HL-60 (cell line): ENCODE measurements around the gene GRK5.

Experiments
- SPI1 ChIP-seq: IDR thresholded peaks from 2 replicates; pipeline ENCODE4 v1.6.1; 2012; ENCODE audit warnings: low read depth, mild to moderate bottlenecking, borderline replicate concordance
- TF ChIP-seq, protein P1 (sequence below): IDR thresholded peaks from one replicate; pipeline ENCODE4 v1.5.1; 2011; ENCODE audit warnings: low read length, control low read depth, inconsistent platforms; ENCODE audit not compliant: insufficient read depth
- TF ChIP-seq, protein P2 (sequence below): IDR thresholded peaks from 2 replicates; pipeline ENCODE4 v1.6.1; 2012; ENCODE audit warnings: low read depth; ENCODE audit not compliant: insufficient replicate concordance

DNA sequence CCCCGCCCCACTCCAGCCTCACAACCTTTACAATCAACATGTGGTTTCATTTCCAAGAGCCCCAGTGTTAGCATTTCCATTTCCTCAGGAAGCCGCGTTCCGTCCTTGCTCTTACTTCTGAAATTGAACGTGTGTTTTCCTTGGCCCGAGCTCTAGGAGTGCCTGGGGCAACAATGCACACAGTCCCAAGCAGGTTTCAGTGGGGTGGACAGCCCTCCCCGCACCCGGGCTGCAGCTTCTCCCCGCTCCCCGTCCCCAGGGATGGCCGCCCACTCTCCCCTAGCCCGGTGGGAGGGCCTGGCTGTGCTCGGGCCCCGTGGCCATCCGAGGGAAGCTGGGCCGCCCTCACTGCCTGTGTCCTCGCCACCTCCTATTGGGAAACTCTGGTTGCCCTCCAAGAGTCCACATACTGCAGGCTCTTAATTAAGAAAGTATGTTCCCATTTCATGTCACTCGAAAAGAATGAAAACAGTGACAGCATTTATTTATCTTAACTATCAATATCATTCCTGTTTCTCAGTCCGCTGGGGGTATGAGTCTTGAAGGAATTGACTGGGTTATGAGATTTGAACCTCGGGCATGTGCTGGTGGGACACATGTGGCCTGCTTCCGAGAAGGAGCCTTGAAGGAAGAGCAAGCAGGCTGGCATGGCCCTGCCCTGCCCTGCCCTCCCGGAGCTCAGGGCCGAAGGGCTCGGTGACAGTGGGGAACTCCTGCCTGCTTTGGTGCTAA, 163.8 kb downstream of the GRK5 start:
- TF ChIP-seq, protein P1, sequence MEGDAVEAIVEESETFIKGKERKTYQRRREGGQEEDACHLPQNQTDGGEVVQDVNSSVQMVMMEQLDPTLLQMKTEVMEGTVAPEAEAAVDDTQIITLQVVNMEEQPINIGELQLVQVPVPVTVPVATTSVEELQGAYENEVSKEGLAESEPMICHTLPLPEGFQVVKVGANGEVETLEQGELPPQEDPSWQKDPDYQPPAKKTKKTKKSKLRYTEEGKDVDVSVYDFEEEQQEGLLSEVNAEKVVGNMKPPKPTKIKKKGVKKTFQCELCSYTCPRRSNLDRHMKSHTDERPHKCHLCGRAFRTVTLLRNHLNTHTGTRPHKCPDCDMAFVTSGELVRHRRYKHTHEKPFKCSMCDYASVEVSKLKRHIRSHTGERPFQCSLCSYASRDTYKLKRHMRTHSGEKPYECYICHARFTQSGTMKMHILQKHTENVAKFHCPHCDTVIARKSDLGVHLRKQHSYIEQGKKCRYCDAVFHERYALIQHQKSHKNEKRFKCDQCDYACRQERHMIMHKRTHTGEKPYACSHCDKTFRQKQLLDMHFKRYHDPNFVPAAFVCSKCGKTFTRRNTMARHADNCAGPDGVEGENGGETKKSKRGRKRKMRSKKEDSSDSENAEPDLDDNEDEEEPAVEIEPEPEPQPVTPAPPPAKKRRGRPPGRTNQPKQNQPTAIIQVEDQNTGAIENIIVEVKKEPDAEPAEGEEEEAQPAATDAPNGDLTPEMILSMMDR, result no peak
- TF ChIP-seq, protein P2, sequence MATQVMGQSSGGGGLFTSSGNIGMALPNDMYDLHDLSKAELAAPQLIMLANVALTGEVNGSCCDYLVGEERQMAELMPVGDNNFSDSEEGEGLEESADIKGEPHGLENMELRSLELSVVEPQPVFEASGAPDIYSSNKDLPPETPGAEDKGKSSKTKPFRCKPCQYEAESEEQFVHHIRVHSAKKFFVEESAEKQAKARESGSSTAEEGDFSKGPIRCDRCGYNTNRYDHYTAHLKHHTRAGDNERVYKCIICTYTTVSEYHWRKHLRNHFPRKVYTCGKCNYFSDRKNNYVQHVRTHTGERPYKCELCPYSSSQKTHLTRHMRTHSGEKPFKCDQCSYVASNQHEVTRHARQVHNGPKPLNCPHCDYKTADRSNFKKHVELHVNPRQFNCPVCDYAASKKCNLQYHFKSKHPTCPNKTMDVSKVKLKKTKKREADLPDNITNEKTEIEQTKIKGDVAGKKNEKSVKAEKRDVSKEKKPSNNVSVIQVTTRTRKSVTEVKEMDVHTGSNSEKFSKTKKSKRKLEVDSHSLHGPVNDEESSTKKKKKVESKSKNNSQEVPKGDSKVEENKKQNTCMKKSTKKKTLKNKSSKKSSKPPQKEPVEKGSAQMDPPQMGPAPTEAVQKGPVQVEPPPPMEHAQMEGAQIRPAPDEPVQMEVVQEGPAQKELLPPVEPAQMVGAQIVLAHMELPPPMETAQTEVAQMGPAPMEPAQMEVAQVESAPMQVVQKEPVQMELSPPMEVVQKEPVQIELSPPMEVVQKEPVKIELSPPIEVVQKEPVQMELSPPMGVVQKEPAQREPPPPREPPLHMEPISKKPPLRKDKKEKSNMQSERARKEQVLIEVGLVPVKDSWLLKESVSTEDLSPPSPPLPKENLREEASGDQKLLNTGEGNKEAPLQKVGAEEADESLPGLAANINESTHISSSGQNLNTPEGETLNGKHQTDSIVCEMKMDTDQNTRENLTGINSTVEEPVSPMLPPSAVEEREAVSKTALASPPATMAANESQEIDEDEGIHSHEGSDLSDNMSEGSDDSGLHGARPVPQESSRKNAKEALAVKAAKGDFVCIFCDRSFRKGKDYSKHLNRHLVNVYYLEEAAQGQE, result no peak
- no peak for TF ChIP-seq SPI1
